Spinal cord (tissue), 10 donors: Measurements from ENCODE around the gene TRIM24. TPM values are rescaled to one million over a fixed set of nuclear protein-coding genes. Genes with fewer than 3 reads are reported as not detected.

Experiments
- DNase-seq, 6 donors: peaks; one replicate each; pipeline versions ENCODE4 v3.0.0 to v3.0.0-alpha.2; 2013 to 2015; ENCODE audit warnings: low spot score in 6 of 6, low read depth in 4 of 6
- H3K27ac ChIP-seq: one replicate; pipeline ENCODE4 v1.5.1; 2013; ENCODE audit warnings: low read depth, low read length, control low read depth
- H3K27me3 ChIP-seq: one replicate; pipeline ENCODE4 v1.6.1; 2013; ENCODE audit warnings: low read length; ENCODE audit not compliant: control insufficient read depth, insufficient read depth
- H3K36me3 ChIP-seq: one replicate; pipeline ENCODE4 v1.6.1; 2013; ENCODE audit warnings: low read length; ENCODE audit not compliant: control insufficient read depth, insufficient read depth
- H3K4me1 ChIP-seq: one replicate; pipeline ENCODE4 v1.6.1; 2013; ENCODE audit warnings: low read length; ENCODE audit not compliant: control insufficient read depth, insufficient read depth
- H3K4me3 ChIP-seq: one replicate; pipeline ENCODE4 v1.5.1; 2013; ENCODE audit warnings: low read depth, low read length, control low read depth
- H3K9me3 ChIP-seq: one replicate; pipeline ENCODE4 v1.6.1; 2013; ENCODE audit warnings: low read length; ENCODE audit not compliant: control insufficient read depth, insufficient read depth
- WGBS: methylation state at CpG from one replicate; pipeline ENCODE4 v1.1.5; 2013; ENCODE audit warnings: missing lambda C conversion rate; ENCODE audit not compliant: insufficient coverage; 5-methylcytosine and 5-hydroxymethylcytosine counted together
- polyA plus RNA-seq, 2 donors: library from polyadenylated mRNA; unstranded; fragments of 120-200 nt; gene quantifications; one replicate each; pipeline ENCODE4 v1.2.1, GENCODE V29; 2013; ENCODE audit not compliant: insufficient read length in 2 of 2
- total RNA-seq, 2 donors: library from RNA; depleted of rRNA in 1 of 2; stranded (reverse); fragments of 120-200 nt in 1 of 2; fragments of >200 nt in 1 of 2; gene quantifications; one replicate each; pipeline versions ENCODE4 v1.2.3 to v1.2.4, GENCODE V29; 2013 to 2014
- donor health status: healthy.

The TRIM24 gene
- total and polyA plus RNA-seq, 4 donors: 25.4 to 53.4 (median 32.8) TPM

DNA sequence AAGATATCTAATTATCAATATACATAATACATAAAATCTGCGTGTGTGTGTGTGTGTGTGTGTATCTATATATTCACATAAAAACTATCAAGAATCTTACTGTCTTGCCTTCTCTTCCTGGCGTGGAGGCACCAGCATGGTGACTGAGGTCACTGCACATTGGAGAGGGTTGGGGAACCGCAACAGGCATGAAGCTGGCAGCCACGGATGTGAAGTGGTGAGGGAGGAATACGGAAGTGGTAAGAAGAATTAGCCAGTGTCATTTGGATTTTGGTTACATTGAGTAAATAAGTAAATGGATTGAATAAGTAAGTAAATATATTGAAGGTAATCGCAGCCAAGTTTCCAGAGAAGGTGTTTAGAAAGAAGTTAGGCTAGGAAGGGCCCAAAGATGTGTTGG lies 85.1 kb downstream of the TRIM24 start:
- Histone ChIP-seq H3K27ac (no peak overlapping the region), H3K9me3 (peaks cover 2% of the 10 kb centered on the region), H3K4me1 (no peaks in the 10 kb centered on the region), H3K4me3 (no peak overlapping the region), H3K36me3 (peaks cover 8% of the 10 kb centered on the region), H3K27me3 (no peaks in the 10 kb centered on the region)
- DNase-seq: no peak
- WGBS: 98% methylated on average over 4 of the region's 6 CpGs

DNA sequence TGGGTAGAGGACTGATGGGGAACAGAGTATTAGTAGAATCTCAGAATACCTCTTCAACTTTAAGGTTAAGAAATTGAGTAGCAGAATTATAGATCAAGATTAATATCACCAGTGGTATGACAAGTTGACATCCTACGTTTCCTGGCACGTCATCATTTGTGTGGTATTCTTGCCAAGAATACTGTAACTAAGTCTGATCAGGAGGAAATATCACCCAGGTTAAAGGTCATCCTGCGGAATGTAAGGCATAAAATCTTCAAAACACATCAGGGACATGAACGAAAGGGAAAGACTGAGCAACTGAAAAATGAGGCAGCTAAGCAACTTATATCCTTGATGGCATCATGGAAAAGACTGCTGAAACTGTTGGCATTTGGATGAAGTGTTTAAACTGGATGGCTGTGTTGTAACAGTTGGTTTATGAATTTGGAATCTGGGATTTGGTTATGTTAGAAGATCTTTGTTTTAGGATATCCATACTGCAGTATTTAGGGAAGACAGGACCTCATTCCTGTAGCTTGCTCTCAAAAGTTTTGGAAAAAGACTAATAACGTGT lies 86.1 kb downstream of the TRIM24 start:
- DNase-seq: no peak
- WGBS: 94% methylated on average over 2 of the region's 5 CpGs
- Histone ChIP-seq H3K9me3 (peaks cover under 1% of the 10 kb centered on the region), H3K36me3 (peaks cover 3% of the 10 kb centered on the region), H3K4me1 (no peaks in the 10 kb centered on the region), H3K27ac (no peak overlapping the region), H3K4me3 (no peak overlapping the region), H3K27me3 (no peaks in the 10 kb centered on the region)

DNA sequence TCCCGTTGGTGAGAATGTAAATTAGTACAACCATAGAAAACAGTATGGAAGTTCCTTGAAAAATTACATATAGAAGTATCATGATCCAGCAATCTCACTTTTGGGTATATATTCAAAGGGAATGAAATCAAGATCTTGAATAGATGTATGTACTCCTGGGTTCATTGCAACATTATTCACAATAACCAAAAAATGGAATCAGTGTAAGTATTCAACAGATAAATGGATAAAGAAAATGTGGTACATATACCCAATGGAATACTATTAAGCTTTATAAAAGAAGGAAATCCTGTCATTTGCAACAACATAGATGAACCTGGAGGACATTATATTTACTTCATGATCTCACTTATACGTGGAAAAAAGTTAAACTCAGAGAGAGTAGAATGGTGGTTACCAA lies 86.8 kb downstream of the TRIM24 start:
- Histone ChIP-seq H3K9me3 (no peaks in the 10 kb centered on the region), H3K27ac (no peak overlapping the region), H3K4me1 (no peaks in the 10 kb centered on the region), H3K36me3 (peaks cover 3% of the 10 kb centered on the region), H3K4me3 (no peak overlapping the region), H3K27me3 (no peaks in the 10 kb centered on the region)
- no peak for DNase-seq
- WGBS: no CpG with 5 or more reads among the region's 2 CpGs

DNA sequence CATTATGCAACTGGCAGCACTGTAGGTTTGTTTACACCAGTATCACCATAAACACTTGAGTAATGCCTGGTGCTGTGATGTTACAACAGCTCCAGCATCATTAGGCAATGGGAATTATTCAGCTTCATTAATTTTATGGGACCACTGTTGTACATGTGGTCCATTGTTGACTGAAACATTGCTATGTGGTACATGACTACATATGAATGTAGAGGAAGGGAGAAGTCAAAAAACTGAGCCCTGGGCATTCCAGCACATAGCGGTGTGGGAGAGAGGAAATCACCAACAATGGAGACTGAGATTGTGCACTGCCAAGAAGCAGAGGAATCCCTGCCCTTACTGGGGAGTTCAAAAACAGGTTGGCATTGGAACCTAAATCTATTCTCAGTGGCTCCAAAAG lies 89.0 kb downstream of the TRIM24 start:
- no peaks in the 10 kb centered on the region for H3K9me3 ChIP-seq
- no peaks in the 10 kb centered on the region for H3K4me1 ChIP-seq
- no peaks in the 10 kb centered on the region for H3K27me3 ChIP-seq
- peaks cover 6% of the 10 kb centered on the region for H3K36me3 ChIP-seq
- WGBS: 36% methylated on average over 1 of the region's 1 CpG
- no peak overlapping the region for H3K27ac ChIP-seq
- H3K4me3 ChIP-seq: no peak overlapping the region
- peak in 2 of 6 donors; percentile 12 to 81 for DNase-seq

DNA sequence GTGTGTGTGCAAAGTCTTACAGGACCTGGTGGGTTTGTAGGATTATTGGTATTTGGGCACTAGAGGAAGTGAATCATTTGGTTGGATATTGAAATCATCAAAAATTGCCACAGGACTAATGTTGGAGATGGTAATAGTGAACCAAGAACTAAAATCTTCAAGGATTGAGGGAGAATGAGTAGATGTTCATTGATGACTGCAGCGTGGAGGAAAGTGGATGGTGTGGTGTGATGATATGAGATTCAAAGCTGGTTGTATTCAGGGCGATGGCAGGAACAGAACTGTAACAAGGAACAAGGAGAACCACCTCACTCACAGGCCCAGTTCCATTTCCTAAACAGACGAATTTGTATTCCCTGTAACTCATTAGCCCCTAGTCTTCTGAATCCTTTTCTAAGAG lies 90.3 kb downstream of the TRIM24 start:
- H3K27me3 ChIP-seq: no peaks in the 10 kb centered on the region
- WGBS: 100% methylated on average over 1 of the region's 3 CpGs
- DNase-seq: no peak
- no peak overlapping the region for H3K27ac ChIP-seq
- no peaks in the 10 kb centered on the region for H3K9me3 ChIP-seq
- peaks cover 11% of the 10 kb centered on the region for H3K36me3 ChIP-seq
- no peaks in the 10 kb centered on the region for H3K4me1 ChIP-seq
- no peak overlapping the region for H3K4me3 ChIP-seq

DNA sequence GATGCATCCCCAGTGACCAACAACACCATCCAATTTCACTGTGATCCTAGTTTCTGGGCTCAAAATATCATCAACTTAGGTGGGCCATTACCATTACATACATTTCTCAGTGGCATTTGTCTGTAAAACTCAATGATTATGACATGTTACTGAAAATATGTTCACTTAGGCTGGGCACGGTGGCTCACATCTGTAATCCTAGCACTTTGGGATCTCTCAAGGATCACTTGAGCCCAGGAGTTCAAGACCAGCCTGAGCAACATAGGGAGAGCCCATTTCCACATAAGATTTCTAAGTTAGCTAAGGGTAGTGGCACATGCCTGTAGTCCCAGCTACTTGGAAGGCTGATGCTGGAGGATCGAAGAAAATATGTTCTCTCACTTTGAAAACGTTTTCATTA lies 91.0 kb downstream of the TRIM24 start:
- Histone ChIP-seq H3K4me1 (no peaks in the 10 kb centered on the region), H3K36me3 (peaks cover 11% of the 10 kb centered on the region), H3K9me3 (no peaks in the 10 kb centered on the region), H3K27ac (no peak overlapping the region), H3K4me3 (no peak overlapping the region), H3K27me3 (no peaks in the 10 kb centered on the region)
- DNase-seq: no peak
- WGBS: 90% methylated on average over 1 of the region's 3 CpGs

DNA sequence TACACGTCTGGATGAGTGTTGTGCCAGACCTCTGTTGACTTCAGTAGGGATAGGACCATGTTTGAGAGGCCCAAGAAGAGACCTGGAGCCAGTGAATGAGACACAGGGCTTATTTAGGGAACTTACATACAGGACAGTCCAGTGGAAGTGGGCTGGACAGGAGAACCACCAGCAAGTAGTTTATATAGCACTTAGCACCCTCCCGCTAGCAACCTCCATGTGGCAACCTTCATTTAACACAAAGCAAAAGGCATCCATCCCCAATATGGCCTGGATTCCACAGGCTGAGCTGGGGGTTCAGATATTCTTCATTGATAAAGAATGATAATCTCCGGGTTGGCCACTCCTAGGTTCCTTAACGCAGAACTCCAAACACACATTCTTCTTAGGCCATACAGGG lies 93.7 kb downstream of the TRIM24 start:
- Histone ChIP-seq H3K27me3 (no peaks in the 10 kb centered on the region), H3K9me3 (peaks cover 2% of the 10 kb centered on the region), H3K4me1 (no peaks in the 10 kb centered on the region), H3K4me3 (no peak overlapping the region), H3K36me3 (peaks cover 15% of the 10 kb centered on the region), H3K27ac (no peak overlapping the region)
- WGBS: 83% methylated on average over 2 of the region's 4 CpGs
- no peak for DNase-seq

DNA sequence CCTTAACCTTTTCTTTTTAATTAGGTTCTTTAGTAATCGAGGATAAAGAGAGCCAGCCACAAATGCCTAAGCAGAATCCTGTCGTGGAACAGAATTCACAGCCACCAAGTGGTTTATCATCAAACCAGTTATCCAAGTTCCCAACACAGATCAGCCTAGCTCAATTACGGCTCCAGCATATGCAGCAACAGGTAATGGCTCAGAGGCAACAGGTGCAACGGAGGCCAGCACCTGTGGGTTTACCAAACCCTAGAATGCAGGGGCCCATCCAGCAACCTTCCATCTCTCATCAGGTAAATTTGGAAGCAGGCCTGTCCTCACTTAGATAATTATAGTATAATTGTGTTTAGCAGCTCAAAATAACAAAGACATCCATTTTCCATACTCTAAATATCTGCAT lies 94.6 kb downstream of the TRIM24 start:
- Histone ChIP-seq H3K27ac (no peak overlapping the region), H3K36me3 (peaks cover 19% of the 10 kb centered on the region), H3K9me3 (peaks cover 2% of the 10 kb centered on the region)

DNA sequence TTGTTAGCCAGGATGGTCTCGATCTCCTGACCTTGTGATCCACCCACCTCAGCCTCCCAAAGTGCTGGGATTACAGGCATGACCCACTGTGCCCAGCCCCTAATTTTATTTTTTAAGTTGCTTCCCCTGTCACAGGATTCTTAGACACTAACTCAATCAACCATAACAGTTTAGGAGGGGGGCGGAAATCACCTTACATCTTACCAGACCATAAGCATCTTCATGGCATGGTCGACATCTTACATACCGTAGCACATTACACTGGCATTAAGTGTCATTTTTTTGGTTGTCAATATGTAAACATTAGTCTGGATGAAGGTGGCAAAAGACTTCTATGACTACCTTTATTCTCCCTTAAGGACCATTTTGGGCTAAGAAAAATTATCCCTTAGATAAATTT lies 95.6 kb downstream of the TRIM24 start:
- Histone ChIP-seq H3K4me3 (no peak overlapping the region), H3K27ac (no peak overlapping the region), H3K9me3 (peaks cover 2% of the 10 kb centered on the region), H3K36me3 (peaks cover 19% of the 10 kb centered on the region), H3K4me1 (no peaks in the 10 kb centered on the region), H3K27me3 (no peaks in the 10 kb centered on the region)
- no CpG with 5 or more reads among the region's 4 CpGs for WGBS
- DNase-seq: no peak

More for the DNA sequence above, 94.6 kb downstream of the TRIM24 start:
- no peaks in the 10 kb centered on the region for H3K4me1 ChIP-seq
- H3K4me3 ChIP-seq: no peak overlapping the region
- 96% methylated on average over 3 of the region's 4 CpGs for WGBS
- H3K27me3 ChIP-seq: no peaks in the 10 kb centered on the region
- DNase-seq: no peak

DNA sequence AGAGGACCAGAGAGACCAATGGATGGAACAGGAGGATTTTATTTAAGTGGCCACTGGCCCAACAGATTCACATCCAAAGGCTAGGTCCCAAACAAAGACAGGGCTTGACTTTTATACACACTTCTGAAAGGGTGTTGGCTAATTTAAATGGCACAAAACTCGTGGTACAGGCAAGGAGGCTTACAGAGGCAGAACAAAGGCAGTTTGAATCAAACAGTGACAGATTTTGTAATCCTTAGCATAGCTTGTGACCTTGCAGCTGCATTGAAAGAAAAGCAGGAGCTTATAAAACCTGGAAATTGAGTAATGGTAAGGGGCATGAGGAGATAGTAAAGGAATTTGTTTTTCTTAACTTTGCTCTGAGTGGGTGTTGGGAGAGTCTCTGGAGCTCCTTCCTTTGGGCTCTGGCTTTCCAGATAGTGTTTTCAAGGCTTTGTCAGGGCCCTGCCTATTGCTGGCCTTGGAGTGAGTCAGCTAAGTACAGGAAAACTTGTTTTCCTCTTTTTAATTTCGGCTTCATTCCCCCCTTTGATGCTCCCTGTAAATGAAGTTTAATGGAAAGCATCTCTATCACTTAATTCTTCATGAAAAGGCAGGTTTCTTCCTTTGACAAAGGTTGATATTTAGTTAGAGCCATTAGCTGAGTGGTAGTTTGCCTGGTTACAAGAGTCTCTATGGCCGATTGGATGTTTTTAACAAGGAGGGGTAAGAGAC lies 96.9 kb downstream of the TRIM24 start:
- WGBS: 89% methylated on average over 1 of the region's 3 CpGs
- Histone ChIP-seq H3K4me3 (no peak overlapping the region), H3K36me3 (peaks cover 19% of the 10 kb centered on the region), H3K27ac (no peak overlapping the region), H3K27me3 (no peaks in the 10 kb centered on the region), H3K4me1 (no peaks in the 10 kb centered on the region), H3K9me3 (peaks cover 2% of the 10 kb centered on the region)
- no peak for DNase-seq
